A549 (cell line): ENCODE results near the gene OSBPL2. TPM values are rescaled to one million over a fixed set of nuclear protein-coding genes. Genes with fewer than 3 reads are reported as not detected.

ENCODE experiments used
- ATAC-seq, 2 experiments: fragments of 200-7000 bp in 1 of 2; fragments of >200 bp in 1 of 2; cut with Nextera tagmentation in 1 of 2; cut with Tn5 transposase in 1 of 2; 3 replicates each; pipeline versions ENCODE4 v1.8.0 to v1.9.1; 2018 to 2020; ENCODE audit warnings: mild to moderate bottlenecking in 1 of 2, moderate library complexity in 1 of 2
- CTCF ChIA-PET: fragments of 300-600 bp; sonication (Branson Sonifier 250); formaldehyde crosslinking; extraction: SDS; loops from one replicate; lab custom pipeline; 2021; ENCODE audit warnings: antibody characterized with exemption, inconsistent platforms; lab: Yijun Ruan, JAX
- POLR2A ChIA-PET: fragments of 350-600 bp; formaldehyde crosslinking; extraction: SDS; loops from one replicate; lab custom pipeline; 2021; ENCODE audit warnings: antibody characterized with exemption, inconsistent platforms; lab: Yijun Ruan, JAX
- DNase-seq, 2 experiments: peaks; one replicate each; pipeline versions ENCODE4 v3.0.0 to v3.0.0-alpha.2; 2011 to 2016; ENCODE audit warnings: low read depth in 1 of 2, low spot score in 1 of 2
- FAIRE-seq: peaks from 2 replicates; lab custom pipeline; 2011; peaks lifted over from hg19 to GRCh38; lab: Jason Lieb, UNC
- H3K27ac ChIP-seq, 2 experiments: fragments of >200 bp; sonication (Bioruptor Twin); formaldehyde crosslinking; 3 replicates each; pipeline ENCODE4 v1.5.1; 2016 to 2017
- H3K4me1 ChIP-seq: fragments of >200 bp; sonication (Bioruptor Twin); formaldehyde crosslinking; 3 replicates; pipeline ENCODE4 v1.6.1; 2016
- H3K4me2 ChIP-seq: fragments of >200 bp; sonication (Bioruptor Twin); formaldehyde crosslinking; 3 replicates; pipeline ENCODE4 v1.6.1; 2016
- H3K4me3 ChIP-seq: fragments of >200 bp; sonication (Bioruptor Twin); formaldehyde crosslinking; 3 replicates; pipeline ENCODE4 v1.5.1; 2016
- H3K9me3 ChIP-seq: fragments of >200 bp; sonication (Bioruptor Twin); formaldehyde crosslinking; 3 replicates; pipeline ENCODE4 v1.6.1; 2016
- ATOH8 ChIP-seq: fragments of 250-450 bp; sonication (Bioruptor Pico); IDR thresholded peaks from 2 replicates; pipeline ENCODE4 v1.5.0; 2020; ENCODE audit warnings: low read depth, mild to moderate bottlenecking, moderate library complexity
- BCL3 ChIP-seq: fragments of >200 bp; sonication (Bioruptor Twin); formaldehyde crosslinking; IDR thresholded peaks from 3 replicates; pipeline ENCODE4 v1.6.1; 2016
- CEBPB ChIP-seq, 2 experiments: fragments of >200 bp in 1 of 2; sonication (Bioruptor Twin) in 1 of 2; formaldehyde crosslinking in 1 of 2; IDR thresholded peaks; 2 replicates each; pipeline ENCODE4 v1.6.1; 2012 to 2016
- EHF ChIP-seq: fragments of 250-450 bp; sonication (Bioruptor Pico); IDR thresholded peaks from 2 replicates; pipeline ENCODE4 v1.5.0; 2020; ENCODE audit warnings: mild to moderate bottlenecking
- EHMT2 ChIP-seq: fragments of 200-600 bp; sonication (generic); IDR thresholded peaks from 2 replicates; pipeline ENCODE4 v1.6.1; 2016; ENCODE audit warnings: antibody characterized with exemption, low read depth, mild to moderate bottlenecking, moderate library complexity
- ELK1 ChIP-seq: fragments of 150-350 bp; IDR thresholded peaks from 2 replicates; pipeline ENCODE4 v1.6.1; 2014; ENCODE audit warnings: low read depth, mild to moderate bottlenecking, low read length
- ESRRA ChIP-seq: fragments of 150-350 bp; IDR thresholded peaks from 2 replicates; pipeline ENCODE4 v1.6.1; 2014; ENCODE audit warnings: mild to moderate bottlenecking, low read length, borderline replicate concordance
- FOSB ChIP-seq: fragments of 250-450 bp; sonication (Bioruptor Pico); IDR thresholded peaks from 2 replicates; pipeline ENCODE4 v1.5.0; 2020; ENCODE audit warnings: mild to moderate bottlenecking, moderate library complexity
- HDAC2 ChIP-seq: fragments of 200-600 bp; sonication (generic); IDR thresholded peaks from 2 replicates; pipeline ENCODE4 v1.6.1; 2016
- HES2 ChIP-seq: fragments of >200 bp; sonication (Bioruptor Twin); formaldehyde crosslinking; IDR thresholded peaks from 2 replicates; pipeline ENCODE4 v1.6.1; 2016
- HOXA7 ChIP-seq: fragments of 250-450 bp; sonication (Bioruptor Pico); IDR thresholded peaks from 2 replicates; pipeline ENCODE4 v1.5.0; 2020; ENCODE audit warnings: mild to moderate bottlenecking, moderate library complexity
- HOXB5 ChIP-seq: fragments of 250-450 bp; sonication (Bioruptor Pico); IDR thresholded peaks from 2 replicates; pipeline ENCODE4 v1.5.0; 2020; ENCODE audit warnings: mild to moderate bottlenecking, moderate library complexity
- JUN ChIP-seq, 2 experiments: fragments of >200 bp; sonication (Bioruptor Twin); formaldehyde crosslinking; IDR thresholded peaks; 2 replicates in 1 of 2; 3 replicates in 1 of 2; pipeline ENCODE4 v1.6.1; 2016 to 2017
- KDM5A ChIP-seq: fragments of 200-600 bp; sonication (generic); IDR thresholded peaks from 2 replicates; pipeline ENCODE4 v1.6.1; 2016; ENCODE audit warnings: antibody characterized with exemption, mild to moderate bottlenecking
- PHF8 ChIP-seq: fragments of 200-600 bp; sonication (generic); IDR thresholded peaks from 2 replicates; pipeline ENCODE4 v1.6.1; 2016; ENCODE audit warnings: low read depth, mild to moderate bottlenecking, antibody characterized with exemption, moderate library complexity, borderline replicate concordance
- POLR2A ChIP-seq: IDR thresholded peaks from 2 replicates; pipeline ENCODE4 v1.6.1; 2012; ENCODE audit warnings: mild to moderate bottlenecking, low read length
- RAD21 ChIP-seq, 2 experiments: fragments of >200 bp in 1 of 2; sonication (Bioruptor Twin) in 1 of 2; formaldehyde crosslinking in 1 of 2; IDR thresholded peaks in 1 of 2; conservative IDR thresholded peaks in 1 of 2; 2 replicates in 1 of 2; 3 replicates in 1 of 2; pipeline ENCODE4 v1.6.1; 2012 to 2018; ENCODE audit warnings: inconsistent platforms in 1 of 2
- REST ChIP-seq: fragments of 200-600 bp; sonication (generic); IDR thresholded peaks from 2 replicates; pipeline ENCODE4 v1.6.1; 2016; ENCODE audit warnings: antibody characterized with exemption, mild to moderate bottlenecking, moderate library complexity
- TP53 ChIP-seq: fragments of 250-450 bp; sonication (Bioruptor Pico); IDR thresholded peaks from 2 replicates; pipeline ENCODE4 v1.5.0; 2021; ENCODE audit warnings: mild to moderate bottlenecking, moderate library complexity
- USF2 ChIP-seq: fragments of 450-650 bp; IDR thresholded peaks from 2 replicates; pipeline ENCODE4 v1.6.1; 2014; ENCODE audit warnings: antibody characterized with exemption
- ZSCAN20 ChIP-seq: fragments of 250-450 bp; sonication (Bioruptor Pico); IDR thresholded peaks from 2 replicates; pipeline ENCODE4 v1.8.0; 2022; ENCODE audit warnings: mild to moderate bottlenecking, moderate library complexity
- WGBS: methylation state at CpG from one replicate; pipeline ENCODE4 v1.1.6; 2017; ENCODE audit errors: missing lambda C conversion rate; 5-methylcytosine and 5-hydroxymethylcytosine counted together
- polyA plus RNA-seq, 4 experiments: library from polyadenylated mRNA; depleted of rRNA in 3 of 4; stranded (reverse); fragments of >200 nt; fragmentation: RNase III in 1 of 4; extraction: RNeasy Plus Mini Kit Qiagen cat#74134 plus additional on column Dnase treatment in 1 of 4; gene quantifications; 2 replicates in 3 of 4; 3 replicates in 1 of 4; pipeline ENCODE4 v1.2.3, GENCODE V29; 2011 to 2017

Gene OSBPL2
- polyA plus RNA-seq, 2 of the 4 experiments (the other 2 are of a cell fraction): 14.6 to 14.8 TPM

GRCh38 chr20:62236766-62237513, 1.4 kb upstream of the OSBPL2 start:
- no peak for FAIRE-seq
- TF ChIP-seq CEBPB (IDR thresholded peaks at IDR 0.05) (no peak), TP53 (CRISPR knock-in tag) (no peak), HDAC2 (no peak), ELK1 (no peak), KDM5A (no peak), POLR2A (no peak), HES2 (no peak), JUN (IDR thresholded peaks at IDR 0.05) (no peak), ATOH8 (CRISPR knock-in tag) (no peak), REST (no peak), ESRRA (no peak)
- TF ChIP-seq, all 56 proteins: peak for 0
- Histone ChIP-seq H3K27ac (no peak overlapping the region), H3K9me3 (no peaks in the 10 kb centered on the region), H3K4me2 (no peak overlapping the region), H3K4me1 (peaks cover 8% of the 10 kb centered on the region; the same call in 1 of the 3 replicates), H3K4me3 (no peak overlapping the region)
- ATAC-seq (no peak), DNase-seq (no peak)
- WGBS: 76% methylated on average over 27 of the region's 28 CpGs
- ChIA-PET POLR2A (interaction anchor here (0.6 kb wide), 1 partner anchor 234 kb away, joined by 3 read pairs; no protein-coding TSS in a partner anchor), CTCF (interaction anchor here (1.2 to 2.1 kb wide), 4 partner anchors 10 to 131 kb away, joined by 3 to 6 read pairs (median 3); no protein-coding TSS in a partner anchor)

GRCh38 chr20:62237514-62237800, 864 bp upstream of the OSBPL2 start:
- ATAC-seq (no peak), DNase-seq (no peak)
- peak overlapping the region; percentile 23; the same call in 1 of the 3 replicates for H3K4me3 ChIP-seq
- no peak for TF ChIP-seq RAD21 (conservative IDR thresholded peaks at IDR 0.05 in 1 of 2, IDR thresholded peaks at IDR 0.05 in 1 of 2)
- no peak for TF ChIP-seq USF2
- TF ChIP-seq KDM5A: no peak
- no peak for TF ChIP-seq ZSCAN20 (CRISPR knock-in tag)
- no peak for TF ChIP-seq HOXB5 (CRISPR knock-in tag)
- TF ChIP-seq EHMT2: no peak
- TF ChIP-seq REST: no peak
- no peak for TF ChIP-seq FOSB (CRISPR knock-in tag)
- no peak for TF ChIP-seq HOXA7
- TF ChIP-seq PHF8: no peak
- TF ChIP-seq EHF (CRISPR knock-in tag): no peak
- TF ChIP-seq BCL3: no peak
- TF ChIP-seq, all 56 proteins: peak for 0
- ChIA-PET POLR2A (interaction anchor here (0.6 kb wide), 1 partner anchor 234 kb away, joined by 3 read pairs; no protein-coding TSS in a partner anchor), CTCF (interaction anchor here (1.2 kb wide), 2 partner anchors 12 to 131 kb away, joined by 3 read pairs; no protein-coding TSS in a partner anchor)
- Histone ChIP-seq H3K9me3 (no peaks in the 10 kb centered on the region), H3K4me2 (peak overlapping the region; percentile 65), H3K27ac (peak overlapping the region in 1 of 2 experiments; percentile 54; a peak in 1 of 6 replicates), H3K4me1 (peaks cover 8% of the 10 kb centered on the region; the same call in 1 of the 3 replicates)
- WGBS: 78% methylated on average over 1 of the region's 1 CpG
- FAIRE-seq: no peak
